OCI-LY7 (cell line): ENCODE data around the gene GLIS1.

ENCODE experiments used
- EZH2phosphoT487 ChIP-seq: fragments of 200-600 bp; sonication (generic); IDR thresholded peaks from 2 replicates; pipeline ENCODE4 v1.6.1; 2018; ENCODE audit warnings: low read depth, borderline replicate concordance, mild to moderate bottlenecking, mixed run types, antibody characterized with exemption, low read length, moderate library complexity, mixed read lengths
- TF ChIP-seq, protein P1 (sequence below): fragments of 200-600 bp; sonication (generic); conservative IDR thresholded peaks from 2 replicates; pipeline ENCODE4 v1.5.1; 2014; ENCODE audit warnings: mild to moderate bottlenecking, antibody characterized with exemption, low read length, moderate library complexity, mixed read lengths

DNA sequence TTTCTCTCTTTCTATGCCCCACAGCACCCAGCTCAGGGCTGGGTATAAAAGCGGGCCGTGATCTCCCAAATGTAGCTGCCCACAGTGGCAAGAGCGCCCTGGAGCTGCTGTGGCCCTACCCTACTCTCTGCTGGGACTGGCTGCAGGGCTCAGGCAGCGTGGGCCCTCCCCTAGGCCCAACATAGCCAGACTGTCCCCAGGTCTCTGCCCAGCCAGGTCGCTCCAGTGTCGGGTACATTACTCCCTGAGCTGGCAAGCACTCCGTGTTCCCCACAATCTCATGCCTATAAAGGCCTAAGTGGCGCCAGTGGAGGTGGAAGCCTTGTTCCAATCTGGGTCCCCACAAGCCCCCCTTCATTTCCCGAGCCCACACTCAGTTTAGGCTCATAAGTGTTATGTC is 66.2 kb downstream of the GLIS1 start:
- TF ChIP-seq, protein P1, sequence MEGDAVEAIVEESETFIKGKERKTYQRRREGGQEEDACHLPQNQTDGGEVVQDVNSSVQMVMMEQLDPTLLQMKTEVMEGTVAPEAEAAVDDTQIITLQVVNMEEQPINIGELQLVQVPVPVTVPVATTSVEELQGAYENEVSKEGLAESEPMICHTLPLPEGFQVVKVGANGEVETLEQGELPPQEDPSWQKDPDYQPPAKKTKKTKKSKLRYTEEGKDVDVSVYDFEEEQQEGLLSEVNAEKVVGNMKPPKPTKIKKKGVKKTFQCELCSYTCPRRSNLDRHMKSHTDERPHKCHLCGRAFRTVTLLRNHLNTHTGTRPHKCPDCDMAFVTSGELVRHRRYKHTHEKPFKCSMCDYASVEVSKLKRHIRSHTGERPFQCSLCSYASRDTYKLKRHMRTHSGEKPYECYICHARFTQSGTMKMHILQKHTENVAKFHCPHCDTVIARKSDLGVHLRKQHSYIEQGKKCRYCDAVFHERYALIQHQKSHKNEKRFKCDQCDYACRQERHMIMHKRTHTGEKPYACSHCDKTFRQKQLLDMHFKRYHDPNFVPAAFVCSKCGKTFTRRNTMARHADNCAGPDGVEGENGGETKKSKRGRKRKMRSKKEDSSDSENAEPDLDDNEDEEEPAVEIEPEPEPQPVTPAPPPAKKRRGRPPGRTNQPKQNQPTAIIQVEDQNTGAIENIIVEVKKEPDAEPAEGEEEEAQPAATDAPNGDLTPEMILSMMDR = no peak
- TF ChIP-seq EZH2phosphoT487 = no peak
